B cell (primary cell): ENCODE measurements around the gene PDGFRB. TPM values are rescaled to one million over a fixed set of nuclear protein-coding genes. Genes with fewer than 3 reads are reported as not detected.

Experiments used
- ATAC-seq: fragments of 200-7000 bp; cut with Tn5 transposase; one replicate; pipeline ENCODE4 v1.10.0; 2021; ENCODE audit warnings: low read depth, mild to moderate bottlenecking, moderate number of reproducible peaks, moderate library complexity
- CTCF ChIA-PET: fragments of 350-600 bp; sonication (Branson Sonifier 250); formaldehyde crosslinking; loops from one replicate; lab custom pipeline; 2021; ENCODE audit warnings: antibody characterized with exemption, inconsistent platforms; lab: Charles Lee
- POLR2A ChIA-PET: fragments of 350-600 bp; sonication (Branson Sonifier 250); formaldehyde crosslinking; loops from one replicate; lab custom pipeline; 2021; ENCODE audit warnings: antibody characterized with exemption; lab: Charles Lee
- DNase-seq: peaks from one replicate; pipeline ENCODE4 v3.0.0; 2013
- H2AFZ ChIP-seq: 2 replicates; pipeline ENCODE4 v1.6.1; 2012; ENCODE audit warnings: mild to moderate bottlenecking, low read depth, low read length; ENCODE audit not compliant: insufficient read depth, poor library complexity, severe bottlenecking
- H3K27ac ChIP-seq, 2 donors: 1 replicate in 1 of 2; 2 replicates in 1 of 2; pipeline ENCODE4 v1.5.1; 2012 to 2013; ENCODE audit warnings: low read length in 2 of 2, mild to moderate bottlenecking in 2 of 2, moderate library complexity in 1 of 2
- H3K27me3 ChIP-seq, 4 experiments: fragments of 200-600 bp in 1 of 4; sonication (generic) in 1 of 4; replicated peaks in 1 of 4; 1 replicate in 2 of 4; 2 replicates in 2 of 4; pipeline versions ENCODE4 v1.6.1 to v1.7.0; 2013 to 2016; ENCODE audit warnings: low read length in 3 of 4, mild to moderate bottlenecking in 2 of 4, mixed read lengths in 1 of 4, moderate library complexity in 1 of 4; ENCODE audit not compliant: insufficient read depth in 4 of 4, control insufficient read depth in 3 of 4; ENCODE audit errors: control extremely low read depth in 1 of 4
- H3K36me3 ChIP-seq, 2 experiments: replicated peaks in 1 of 2; 1 replicate in 1 of 2; 2 replicates in 1 of 2; pipeline versions ENCODE4 v1.6.1 to v1.7.1; 2013; ENCODE audit warnings: low read length in 1 of 2; ENCODE audit not compliant: insufficient read depth in 2 of 2, control insufficient read depth in 1 of 2; ENCODE audit errors: control extremely low read depth in 1 of 2, extremely low read depth in 1 of 2
- H3K4me1 ChIP-seq, 2 donors: fragments of 200-600 bp in 1 of 2; sonication (generic) in 1 of 2; 1 replicate in 1 of 2; 2 replicates in 1 of 2; pipeline versions ENCODE4 v1.5.1 to v1.6.1; 2013 to 2017; ENCODE audit warnings: low read length in 2 of 2; ENCODE audit not compliant: control insufficient read depth in 2 of 2, insufficient read depth in 2 of 2
- H3K4me2 ChIP-seq: replicated peaks from 2 replicates; pipeline ENCODE3; 2012; ENCODE audit warnings: mild to moderate bottlenecking, low read depth, low read length; ENCODE audit not compliant: poor library complexity, severe bottlenecking
- H3K4me3 ChIP-seq, 5 experiments: fragments of 200-600 bp in 1 of 5; sonication (generic) in 1 of 5; 1 replicate in 3 of 5; 2 replicates in 2 of 5; pipeline versions ENCODE4 v1.5.1 to v1.7.0; 2011 to 2016; ENCODE audit warnings: low read length in 4 of 5, mild to moderate bottlenecking in 4 of 5, low read depth in 2 of 5, control low read depth in 1 of 5, moderate library complexity in 1 of 5; ENCODE audit not compliant: insufficient read depth in 1 of 5; ENCODE audit errors: control extremely low read depth in 1 of 5, extremely low read depth in 1 of 5
- H3K79me2 ChIP-seq: fragments of 200-600 bp; sonication (generic); one replicate; pipeline ENCODE4 v1.6.0; 2016; ENCODE audit warnings: low read length; ENCODE audit not compliant: control insufficient read depth, insufficient read depth
- H3K9ac ChIP-seq: fragments of 200-600 bp; sonication (generic); 2 replicates; pipeline ENCODE4 v1.6.1; 2017; ENCODE audit warnings: mild to moderate bottlenecking, low read length, moderate library complexity
- H3K9me3 ChIP-seq, 3 donors: one replicate each; pipeline versions ENCODE4 v1.6.1 to v1.7.1; 2013; ENCODE audit warnings: low read length in 2 of 3; ENCODE audit not compliant: control insufficient read depth in 2 of 3, insufficient read depth in 1 of 3; ENCODE audit errors: control extremely low read depth in 1 of 3
- H4K20me1 ChIP-seq: 2 replicates; pipeline ENCODE4 v1.6.0; 2012; ENCODE audit warnings: mild to moderate bottlenecking, low read length; ENCODE audit not compliant: insufficient read depth, control insufficient read depth, poor library complexity, severe bottlenecking
- H3K27ac Mint-ChIP-seq: one replicate; pipeline ENCODE4 v1.8.0; 2021; ENCODE audit warnings: mixed read lengths
- H3K27me3 Mint-ChIP-seq: one replicate; pipeline ENCODE4 v1.8.0; 2021; ENCODE audit warnings: mixed read lengths
- H3K4me1 Mint-ChIP-seq: one replicate; pipeline ENCODE4 v1.8.0; 2021; ENCODE audit warnings: mixed read lengths
- H3K4me3 Mint-ChIP-seq: one replicate; pipeline ENCODE4 v1.8.0; 2021; ENCODE audit warnings: mixed read lengths
- H3K9me3 Mint-ChIP-seq: one replicate; pipeline ENCODE4 v1.8.0; 2022; ENCODE audit warnings: mixed read lengths; ENCODE audit not compliant: insufficient read depth
- CTCF ChIP-seq: fragments of 200-600 bp; IDR thresholded peaks from one replicate; pipeline ENCODE4 v1.8.0; 2022; ENCODE audit warnings: antibody characterized with exemption, mild to moderate bottlenecking
- EZH2 ChIP-seq: IDR thresholded peaks from 2 replicates; pipeline ENCODE4 v1.6.1; 2012; ENCODE audit warnings: borderline replicate concordance, low read depth, mild to moderate bottlenecking, moderate library complexity, low read length; ENCODE audit not compliant: insufficient read depth, poor library complexity, severe bottlenecking
- WGBS: methylation state at CpG from one replicate; pipeline ENCODE4 v1.1.5; 2013; ENCODE audit warnings: missing lambda C conversion rate; ENCODE audit not compliant: insufficient coverage; 5-methylcytosine and 5-hydroxymethylcytosine counted together
- intact Hi-C: fragments of 100-400 bp; cut with micrococcal nuclease; formaldehyde crosslinking; loops from one replicate; pipeline ENCODE4 v1.10.0; 2022
- polyA plus RNA-seq: library from polyadenylated mRNA; depleted of rRNA; stranded (reverse); fragments of >200 nt; gene quantifications from 2 replicates; pipeline ENCODE4 v1.2.3, GENCODE V29; 2012
- total RNA-seq, 2 donors: library from RNA; stranded (reverse); fragments of 120-200 nt in 1 of 2; gene quantifications; 1 replicate in 1 of 2; 2 replicates in 1 of 2; pipeline versions ENCODE4 v1.2.3 to v1.2.4, GENCODE V29; 2013 to 2022

The PDGFRB gene
- total and polyA plus RNA-seq, 2 donors (not counting 1 experiment from before 2014, with no cell fraction given): 0.42 to 3.6 TPM

- ATAC-seq (no peak), DNase-seq (no peak)
- Histone ChIP-seq H3K27ac (no peak overlapping the region), H2AFZ (no peak overlapping the region), H3K9me3 (peaks cover 0 to 2% (median 0%) of the 10 kb centered on the region in 3 donors), H3K27me3 (no peaks in the 10 kb centered on the region), H3K79me2 (no peaks in the 10 kb centered on the region), H4K20me1 (no peaks in the 10 kb centered on the region), H3K4me3 (no peak overlapping the region), H3K4me2 (no peak overlapping the region), H3K36me3 (no peaks in the 10 kb centered on the region), H3K4me1 (peaks cover 0 to 22% of the 10 kb centered on the region in 2 donors), H3K9ac (no peak overlapping the region)
- POLR2A ChIA-PET: no interaction called here
- peaks cover 18% of the 10 kb centered on the region for H3K4me1 Mint-ChIP-seq
- WGBS: 88% methylated on average over 6 of the region's 6 CpGs
- no peak overlapping the region for H3K4me3 Mint-ChIP-seq
- intact Hi-C loops: no loop called here
- TF ChIP-seq CTCF (no peak), EZH2 (no peak)
- H3K27me3 Mint-ChIP-seq: no peaks in the 10 kb centered on the region
- CTCF ChIA-PET: interaction anchor here (0.6 kb wide), 1 partner anchor 1368 kb away, joined by 3 read pairs; no protein-coding TSS in a partner anchor
- no peak overlapping the region for H3K27ac Mint-ChIP-seq
- H3K9me3 Mint-ChIP-seq: no peaks in the 10 kb centered on the region
These were observed 87.6 kb downstream of the PDGFRB start for GRCh38 chr5:150068071-150068470.

- no peaks in the 10 kb centered on the region for H3K36me3 ChIP-seq
- H3K27ac ChIP-seq: no peak overlapping the region
- no peaks in the 10 kb centered on the region for H3K79me2 ChIP-seq
- Mint-ChIP-seq H3K4me3 (peak overlapping the region; percentile 7), H3K27ac (no peak overlapping the region), H3K4me1 (peaks cover 18% of the 10 kb centered on the region), H3K9me3 (no peaks in the 10 kb centered on the region), H3K27me3 (no peaks in the 10 kb centered on the region)
- intact Hi-C loops: no loop called here
- TF ChIP-seq EZH2 (no peak), CTCF (no peak)
- no peaks in the 10 kb centered on the region for H3K9me3 ChIP-seq
- H3K4me1 ChIP-seq: peaks cover 0 to 22% of the 10 kb centered on the region in 2 donors
- H3K4me2 ChIP-seq: no peak overlapping the region
- no peak overlapping the region for H3K4me3 ChIP-seq
- H3K9ac ChIP-seq: no peak overlapping the region
- no peak overlapping the region for H2AFZ ChIP-seq
- 71% methylated on average over 4 of the region's 6 CpGs for WGBS
- no peaks in the 10 kb centered on the region for H3K27me3 ChIP-seq
- no peaks in the 10 kb centered on the region for H4K20me1 ChIP-seq
- no peak for ATAC-seq
- POLR2A ChIA-PET: no interaction called here
- DNase-seq: no peak
- CTCF ChIA-PET: no interaction called here
These were observed 88.2 kb downstream of the PDGFRB start for GRCh38 chr5:150067405-150067960.
